ENCODE measurements around the gene SNX1.

- TF ChIP-seq CTCF (IDR thresholded peaks at IDR 0.05) (no peak), MAFK (IDR thresholded peaks at IDR 0.05; ENCODE audit: partially characterized antibody) (no peak), HES2 (IDR thresholded peaks at IDR 0.05) (no peak), JUN (IDR thresholded peaks at IDR 0.05) (no peak), POLR2A (IDR thresholded peaks at IDR 0.05; ENCODE audit: low read length) (no peak), KDM1A (IDR thresholded peaks at IDR 0.05; ENCODE audit: low read depth) (no peak), RAD21 (conservative IDR thresholded peaks at IDR 0.05 in 1 of 2, IDR thresholded peaks at IDR 0.05 in 1 of 2) (no peak), ZNF302 (CRISPR knock-in tag; IDR thresholded peaks at IDR 0.05) (no peak), REST (IDR thresholded peaks at IDR 0.05) (no peak)
Measured at GRCh38 chr15:64180235-64180824, 84.5 kb downstream of the SNX1 start.

All from A549 (cell line).